ENCODE data around the gene SEPTIN12. TPM values are rescaled to one million over a fixed set of nuclear protein-coding genes. Genes with fewer than 3 reads are reported as not detected.

Gene SEPTIN12
- total RNA-seq, 4 donors from 2014 or later, result not detected

- Histone ChIP-seq H3K36me3 (peaks cover 0 to 4% of the 10 kb centered on the region in 2 donors), H3K27ac (no peak overlapping the region), H3K27me3 (no peaks in the 10 kb centered on the region), H3K9me3 (no peaks in the 10 kb centered on the region), H3K4me3 (no peak overlapping the region), H3K4me1 (peaks cover 0 to 31% (median 5%) of the 10 kb centered on the region in 3 donors)
- no peak for ATAC-seq
- 29 to 81% methylated on average over 1 to 4 of the region's 4 CpGs for WGBS, 2 donors (ENCODE audit: low coverage in 1 of 2)
- TF ChIP-seq EP300 (IDR thresholded peaks at IDR 0.05), result no peak
- no peak for TF ChIP-seq POLR2A (IDR thresholded peaks at IDR 0.05)
- TF ChIP-seq CTCF (IDR thresholded peaks at IDR 0.05), result no peak
- no peak for TF ChIP-seq POLR2AphosphoS5 (IDR thresholded peaks at IDR 0.05)
Observed at GRCh38 chr16:4736546-4736945, 51.6 kb downstream of the SEPTIN12 start.

- H3K9me3 ChIP-seq, result no peaks in the 10 kb centered on the region
- peak; percentile 76 for ATAC-seq
- no peak for TF ChIP-seq POLR2A (IDR thresholded peaks at IDR 0.05)
- TF ChIP-seq EP300 (IDR thresholded peaks at IDR 0.05), result no peak
- no peak for TF ChIP-seq POLR2AphosphoS5 (IDR thresholded peaks at IDR 0.05)
- no peak for TF ChIP-seq CTCF (IDR thresholded peaks at IDR 0.05)
- H3K27ac ChIP-seq, result peak overlapping the region; percentile 40 to 94 (median 88)
- peaks cover 0 to 20% of the 10 kb centered on the region in 2 donors for H3K36me3 ChIP-seq
- peak overlapping the region; percentile 61 to 95 for H3K4me3 ChIP-seq
- WGBS, 2 donors (ENCODE audit: low coverage in 1 of 2), result 2 to 4% methylated on average over 7 to 17 of the region's 38 CpGs
- H3K4me1 ChIP-seq, result peaks cover 0 to 31% (median 5%) of the 10 kb centered on the region in 3 donors
- H3K27me3 ChIP-seq, result no peaks in the 10 kb centered on the region
Observed at GRCh38 chr16:4734730-4735535, 53.2 kb downstream of the SEPTIN12 start.

DNA sequence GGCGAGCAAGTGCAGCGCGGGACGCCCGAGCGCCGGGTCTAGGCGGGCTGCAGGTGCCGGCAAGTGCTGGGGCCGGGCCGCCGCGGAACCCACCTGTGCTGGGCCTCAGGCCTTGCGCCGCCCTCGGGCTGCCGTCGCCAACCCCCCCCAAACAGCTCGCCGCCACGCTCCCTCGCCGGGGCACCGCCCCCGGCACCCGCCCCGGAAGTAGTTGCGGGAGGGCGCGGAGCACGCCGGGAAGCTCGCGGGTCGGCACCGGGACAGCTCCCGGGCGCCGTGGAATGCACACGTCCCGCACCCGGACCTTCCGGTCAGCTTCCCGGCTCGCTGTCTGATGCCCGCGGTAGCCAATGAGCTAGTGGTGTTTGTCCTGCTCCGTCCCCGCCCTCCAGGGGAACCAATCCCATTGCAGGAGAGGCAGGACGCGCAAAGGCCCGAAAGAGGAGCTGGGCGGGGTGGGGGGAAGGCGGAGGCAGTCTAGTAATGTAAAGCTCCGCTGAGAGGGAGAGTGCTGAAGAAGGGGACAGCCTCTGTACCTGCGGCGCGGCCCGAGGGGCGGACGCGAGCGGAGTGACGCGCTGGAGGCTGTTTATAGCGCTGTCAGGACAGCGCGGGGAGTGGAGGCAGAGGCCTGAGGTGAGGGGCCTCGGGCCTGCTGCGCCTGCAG lies 53.9 kb downstream of the SEPTIN12 start, which contains the start of the genes ANKS3 and DNAAF8:
ANKS3 (minus strand) TSS at position 209 of the 667 bp plus-strand sequence. CDS start 4,122 bp downstream, outside the sequence.
DNAAF8 (plus strand) TSS at position 475 of the 667 bp plus-strand sequence. CDS start 1,978 bp downstream, outside the sequence.
- Histone ChIP-seq H3K36me3 (peaks cover 0 to 27% of the 10 kb centered on the region in 2 donors), H3K9me3 (no peaks in the 10 kb centered on the region), H3K27me3 (no peaks in the 10 kb centered on the region), H3K4me3 (peak within 1 kb of the TSS; percentile 61 to 95), H3K4me1 (peaks cover 0 to 31% (median 5%) of the 10 kb centered on the region in 3 donors), H3K27ac (peak within 1 kb of the TSS; percentile 40 to 94 (median 88))
- TF ChIP-seq EP300 (IDR thresholded peaks at IDR 0.05), result no peak
- TF ChIP-seq POLR2A (IDR thresholded peaks at IDR 0.05), result peak; percentile 21 to 30
- TF ChIP-seq POLR2AphosphoS5 (IDR thresholded peaks at IDR 0.05), result peak; percentile 68
- TF ChIP-seq CTCF (IDR thresholded peaks at IDR 0.05), result peak in 1 of 4 experiments; percentile 3
- ATAC-seq, result peak; percentile 99
- 0 to 1% methylated on average over 5 to 37 of the region's 70 CpGs for WGBS, 2 donors (ENCODE audit: low coverage in 1 of 2)

DNA sequence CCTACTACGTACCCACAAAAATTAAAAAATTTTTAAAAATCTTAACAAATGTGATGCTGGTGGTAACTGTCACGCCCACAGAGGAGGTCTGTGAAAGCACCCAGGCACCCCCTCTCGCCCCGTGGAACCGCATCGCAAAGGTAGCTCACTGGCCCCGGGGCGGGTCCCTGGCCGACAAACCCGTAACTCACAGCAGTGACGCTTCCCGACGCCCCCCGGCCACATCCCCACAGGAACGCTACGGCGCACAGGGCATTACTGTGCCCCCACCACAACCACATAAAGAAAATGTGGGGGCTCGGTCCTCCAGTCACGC lies 54.4 kb downstream of the SEPTIN12 start:
- WGBS, 2 donors (ENCODE audit: low coverage in 1 of 2), result 0% methylated on average over 2 to 5 of the region's 19 CpGs
- peak; percentile 1 for ATAC-seq
- H3K27me3 ChIP-seq, result no peaks in the 10 kb centered on the region
- H3K9me3 ChIP-seq, result no peaks in the 10 kb centered on the region
- H3K4me3 ChIP-seq, result peak overlapping the region; percentile 61 to 95
- H3K27ac ChIP-seq, result peak overlapping the region; percentile 20 to 94 (median 88)
- H3K4me1 ChIP-seq, result peaks cover 0 to 31% (median 5%) of the 10 kb centered on the region in 3 donors
- TF ChIP-seq POLR2AphosphoS5 (IDR thresholded peaks at IDR 0.05), result no peak
- no peak for TF ChIP-seq CTCF (IDR thresholded peaks at IDR 0.05)
- no peak for TF ChIP-seq POLR2A (IDR thresholded peaks at IDR 0.05)
- TF ChIP-seq EP300 (IDR thresholded peaks at IDR 0.05), result no peak
- H3K36me3 ChIP-seq, result peaks cover 0 to 32% of the 10 kb centered on the region in 2 donors
